ENCODE data around the gene RBM4B. TPM values are rescaled to one million over a fixed set of nuclear protein-coding genes. Genes with fewer than 3 reads are reported as not detected.
"Not testable (repeated sequence)": the region's sequence is repeated elsewhere in the genome, so short reads cannot be mapped to it uniquely, and the experiment has no call there.

The RBM4B gene
- 30.2 and 40.6 TPM in 2 replicates for total RNA-seq (ENCODE audit: low replicate concordance)

DNA sequence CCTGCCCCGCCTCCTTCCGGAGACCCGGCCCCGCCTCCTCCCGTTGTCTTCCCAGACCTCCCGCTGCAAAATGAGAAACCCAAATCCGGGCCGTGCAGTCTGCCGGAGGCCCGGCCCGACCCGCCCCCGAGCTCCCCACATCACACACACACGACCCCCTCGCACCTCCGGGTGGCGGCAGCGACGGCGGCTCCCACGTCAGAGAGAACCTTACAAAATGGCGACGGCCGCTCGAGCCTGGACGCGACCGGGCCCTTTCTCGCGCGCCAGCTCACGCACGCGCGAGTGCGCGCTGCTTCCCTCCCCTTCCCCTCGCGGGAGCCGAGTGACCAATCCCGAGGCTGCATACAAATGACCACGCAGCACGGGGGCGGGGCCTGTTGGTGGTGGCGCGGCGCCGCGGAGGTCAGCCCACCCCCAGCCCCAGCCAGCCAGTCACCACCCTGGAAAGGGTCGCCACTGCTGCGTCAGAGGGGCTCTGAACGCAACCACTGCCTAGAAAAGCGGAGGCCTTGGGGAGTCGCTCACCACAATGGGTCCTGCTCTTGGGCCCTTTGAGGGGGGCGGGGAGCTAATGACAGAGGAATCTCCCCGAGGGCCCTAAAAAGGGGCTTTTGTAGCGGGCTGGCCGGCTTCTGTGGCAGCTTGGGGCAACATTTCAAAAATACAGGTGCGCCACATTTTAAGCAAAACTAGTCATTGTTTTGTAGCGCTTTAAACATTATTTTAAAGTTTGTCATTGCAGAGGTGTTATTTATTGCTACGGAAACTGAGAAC lies at the start of gene RBM4B:
RBM4B (minus strand) TSS at position 289 of the 777 bp plus-strand sequence. CDS start 808 bp downstream, outside the sequence.
- Mint-ChIP-seq H3K36me3 (peaks cover 20% of the 10 kb centered on the region), H3K9me3 (no peaks in the 10 kb centered on the region), H3K4me3 (peak within 1 kb of the TSS; percentile 90), H3K4me1 (peaks cover 31% of the 10 kb centered on the region), H3K27ac (peak within 1 kb of the TSS; percentile 99), H3K27me3 (ENCODE audit: insufficient read depth, low read depth) (peaks cover 5% of the 10 kb centered on the region)
- peak within 1 kb of the TSS; percentile 66 for H3K4me3 ChIP-seq
- peak within 1 kb of the TSS; percentile 98 for H3K27ac ChIP-seq
- H4K20me1 ChIP-seq (ENCODE audit: low read depth), result peaks cover 42% of the 10 kb centered on the region
- H3K4me1 ChIP-seq, result peaks cover 27% of the 10 kb centered on the region
- peaks cover 45% of the 10 kb centered on the region for H3K79me2 ChIP-seq (ENCODE audit: low read depth)
- peak within 1 kb of the TSS; percentile 93 for H2AFZ ChIP-seq (replicated peaks)
- H3K27me3 ChIP-seq, result no peaks in the 10 kb centered on the region
- H3K9ac ChIP-seq, result peak within 1 kb of the TSS; percentile 79
- peak; percentile 98 for DNase-seq (ENCODE audit: low spot score)
- H3K4me2 ChIP-seq, result peak within 1 kb of the TSS; percentile 78
- peaks cover 6% of the 10 kb centered on the region for H3K36me3 ChIP-seq
- no peaks in the 10 kb centered on the region for H3K9me3 ChIP-seq (ENCODE audit: low read depth)
- no peak for TF ChIP-seq EZH2phosphoT487 (IDR thresholded peaks at IDR 0.05)
- no peak for TF ChIP-seq EZH2 (IDR thresholded peaks at IDR 0.05)
- TF ChIP-seq, protein P1, sequence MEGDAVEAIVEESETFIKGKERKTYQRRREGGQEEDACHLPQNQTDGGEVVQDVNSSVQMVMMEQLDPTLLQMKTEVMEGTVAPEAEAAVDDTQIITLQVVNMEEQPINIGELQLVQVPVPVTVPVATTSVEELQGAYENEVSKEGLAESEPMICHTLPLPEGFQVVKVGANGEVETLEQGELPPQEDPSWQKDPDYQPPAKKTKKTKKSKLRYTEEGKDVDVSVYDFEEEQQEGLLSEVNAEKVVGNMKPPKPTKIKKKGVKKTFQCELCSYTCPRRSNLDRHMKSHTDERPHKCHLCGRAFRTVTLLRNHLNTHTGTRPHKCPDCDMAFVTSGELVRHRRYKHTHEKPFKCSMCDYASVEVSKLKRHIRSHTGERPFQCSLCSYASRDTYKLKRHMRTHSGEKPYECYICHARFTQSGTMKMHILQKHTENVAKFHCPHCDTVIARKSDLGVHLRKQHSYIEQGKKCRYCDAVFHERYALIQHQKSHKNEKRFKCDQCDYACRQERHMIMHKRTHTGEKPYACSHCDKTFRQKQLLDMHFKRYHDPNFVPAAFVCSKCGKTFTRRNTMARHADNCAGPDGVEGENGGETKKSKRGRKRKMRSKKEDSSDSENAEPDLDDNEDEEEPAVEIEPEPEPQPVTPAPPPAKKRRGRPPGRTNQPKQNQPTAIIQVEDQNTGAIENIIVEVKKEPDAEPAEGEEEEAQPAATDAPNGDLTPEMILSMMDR (IDR thresholded peaks at IDR 0.05), result no peak
- peaks cover 45% of the 10 kb centered on the region for H3F3A ChIP-seq (ENCODE audit: low read depth)

DNA sequence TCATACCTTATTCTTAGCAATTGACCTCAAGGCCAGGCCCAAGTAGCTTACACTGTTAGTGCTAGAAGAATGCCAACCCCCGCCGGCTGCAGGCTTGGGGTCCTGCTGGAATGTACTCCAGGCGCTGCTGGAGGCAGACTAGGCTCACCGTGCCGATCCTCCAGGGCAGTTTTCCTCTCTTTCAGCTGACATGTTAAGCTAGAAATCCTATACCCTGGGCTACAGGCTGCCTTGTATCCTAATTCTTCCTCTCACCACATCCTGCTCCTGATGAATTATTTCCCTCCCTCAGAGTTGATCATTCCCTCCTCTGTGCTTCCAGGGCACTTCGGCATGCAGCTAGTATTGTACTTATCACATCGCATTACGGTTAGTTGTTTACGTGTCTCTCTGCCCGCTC lies 48.0 kb upstream of the RBM4B start:
- Histone ChIP-seq H4K20me1 (ENCODE audit: low read depth) (peaks cover 12% of the 10 kb centered on the region), H3K4me3 (no peak overlapping the region), H3K36me3 (no peaks in the 10 kb centered on the region), H3K4me1 (peaks cover 28% of the 10 kb centered on the region), H3K27ac (no peak overlapping the region), H2AFZ (replicated peaks) (no peak overlapping the region), H3K79me2 (ENCODE audit: low read depth) (peaks cover 40% of the 10 kb centered on the region), H3K9ac (no peak overlapping the region), H3K27me3 (peaks cover 35% of the 10 kb centered on the region), H3K9me3 (ENCODE audit: low read depth) (no peaks in the 10 kb centered on the region), H3F3A (ENCODE audit: low read depth) (peaks cover 14% of the 10 kb centered on the region), H3K4me2 (peak overlapping the region; percentile 82)
- Mint-ChIP-seq H3K4me1 (peaks cover 45% of the 10 kb centered on the region), H3K27me3 (ENCODE audit: insufficient read depth, low read depth) (peaks cover 20% of the 10 kb centered on the region), H3K4me3 (peak overlapping the region; percentile 70), H3K9me3 (no peaks in the 10 kb centered on the region), H3K27ac (peak overlapping the region; percentile 50), H3K36me3 (peaks cover 6% of the 10 kb centered on the region)
- DNase-seq (ENCODE audit: low spot score), result peak; percentile 69
- TF ChIP-seq EZH2phosphoT487 (IDR thresholded peaks at IDR 0.05) (no peak), EZH2 (IDR thresholded peaks at IDR 0.05) (no peak)
- TF ChIP-seq, protein P1 (IDR thresholded peaks at IDR 0.05), result no peak

- Histone ChIP-seq H3K27ac (no peak overlapping the region), H4K20me1 (ENCODE audit: low read depth) (peaks cover 12% of the 10 kb centered on the region), H3K27me3 (peaks cover 30% of the 10 kb centered on the region), H3F3A (ENCODE audit: low read depth) (peaks cover 14% of the 10 kb centered on the region), H3K9ac (no peak overlapping the region), H3K9me3 (ENCODE audit: low read depth) (no peaks in the 10 kb centered on the region), H2AFZ (replicated peaks) (no peak overlapping the region), H3K4me1 (peaks cover 33% of the 10 kb centered on the region), H3K36me3 (no peaks in the 10 kb centered on the region), H3K79me2 (ENCODE audit: low read depth) (peaks cover 40% of the 10 kb centered on the region), H3K4me3 (no peak overlapping the region), H3K4me2 (peak overlapping the region; percentile 82)
- no peak overlapping the region for H3K27ac Mint-ChIP-seq
- peaks cover 50% of the 10 kb centered on the region for H3K4me1 Mint-ChIP-seq
- no peak overlapping the region for H3K4me3 Mint-ChIP-seq
- DNase-seq (ENCODE audit: low spot score), result no peak
- TF ChIP-seq EZH2 (IDR thresholded peaks at IDR 0.05) (no peak), EZH2phosphoT487 (IDR thresholded peaks at IDR 0.05) (no peak)
- TF ChIP-seq, protein P1 (IDR thresholded peaks at IDR 0.05), result no peak
- H3K27me3 Mint-ChIP-seq (ENCODE audit: insufficient read depth, low read depth), result peaks cover 23% of the 10 kb centered on the region
- H3K36me3 Mint-ChIP-seq, result peaks cover 6% of the 10 kb centered on the region
- H3K9me3 Mint-ChIP-seq, result no peaks in the 10 kb centered on the region
Measured at GRCh38 chr11:66725114-66725513, 47.4 kb upstream of the RBM4B start.

- H3K4me1 ChIP-seq, result peaks cover 36% of the 10 kb centered on the region
- H3K36me3 ChIP-seq; H3K9me3 Mint-ChIP-seq; H3K4me3 ChIP-seq; H3K4me3 Mint-ChIP-seq; H3K27ac ChIP-seq; H3K9me3 ChIP-seq (ENCODE audit: low read depth); H3K27ac Mint-ChIP-seq; H3K36me3 Mint-ChIP-seq; H2AFZ ChIP-seq (replicated peaks); H3K9ac ChIP-seq; DNase-seq (ENCODE audit: low spot score); H3K4me2 ChIP-seq: not testable (repeated sequence)
- peaks cover 12% of the 10 kb centered on the region for H3F3A ChIP-seq (ENCODE audit: low read depth)
- H3K4me1 Mint-ChIP-seq, result peaks cover 59% of the 10 kb centered on the region
- peaks cover 26% of the 10 kb centered on the region for H3K27me3 Mint-ChIP-seq (ENCODE audit: insufficient read depth, low read depth)
- peaks cover 20% of the 10 kb centered on the region for H3K27me3 ChIP-seq
- H3K79me2 ChIP-seq (ENCODE audit: low read depth), result peaks cover 40% of the 10 kb centered on the region
- peaks cover 12% of the 10 kb centered on the region for H4K20me1 ChIP-seq (ENCODE audit: low read depth)
Measured at GRCh38 chr11:66724167-66724566, 46.5 kb upstream of the RBM4B start.

All from neural progenitor cell (in vitro differentiated cells).